Measurements from ENCODE around the gene ZNF423. TPM values are rescaled to one million over a fixed set of nuclear protein-coding genes. Genes with fewer than 3 reads are reported as not detected.

The ZNF423 gene
- total and polyA plus RNA-seq, 7 donors: 2.3 to 30.7 (median 14.4) TPM

GRCh38 chr16:49605536-49606254, 250.2 kb downstream of the ZNF423 start:
- TF ChIP-seq, protein P1, sequence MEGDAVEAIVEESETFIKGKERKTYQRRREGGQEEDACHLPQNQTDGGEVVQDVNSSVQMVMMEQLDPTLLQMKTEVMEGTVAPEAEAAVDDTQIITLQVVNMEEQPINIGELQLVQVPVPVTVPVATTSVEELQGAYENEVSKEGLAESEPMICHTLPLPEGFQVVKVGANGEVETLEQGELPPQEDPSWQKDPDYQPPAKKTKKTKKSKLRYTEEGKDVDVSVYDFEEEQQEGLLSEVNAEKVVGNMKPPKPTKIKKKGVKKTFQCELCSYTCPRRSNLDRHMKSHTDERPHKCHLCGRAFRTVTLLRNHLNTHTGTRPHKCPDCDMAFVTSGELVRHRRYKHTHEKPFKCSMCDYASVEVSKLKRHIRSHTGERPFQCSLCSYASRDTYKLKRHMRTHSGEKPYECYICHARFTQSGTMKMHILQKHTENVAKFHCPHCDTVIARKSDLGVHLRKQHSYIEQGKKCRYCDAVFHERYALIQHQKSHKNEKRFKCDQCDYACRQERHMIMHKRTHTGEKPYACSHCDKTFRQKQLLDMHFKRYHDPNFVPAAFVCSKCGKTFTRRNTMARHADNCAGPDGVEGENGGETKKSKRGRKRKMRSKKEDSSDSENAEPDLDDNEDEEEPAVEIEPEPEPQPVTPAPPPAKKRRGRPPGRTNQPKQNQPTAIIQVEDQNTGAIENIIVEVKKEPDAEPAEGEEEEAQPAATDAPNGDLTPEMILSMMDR (IDR thresholded peaks at IDR 0.05): no peak
- H3K27me3 ChIP-seq (ENCODE audit: insufficient read depth in 3 of 3, low read length in 2 of 3): no peaks in the 10 kb centered on the region
- intact Hi-C loops (cut with DNase I): loop anchor here in 1 of 2 donors (10.0 kb wide), 1 partner anchor 319 kb away; no protein-coding TSS in a partner anchor
- no peaks in the 10 kb centered on the region for H3K36me3 ChIP-seq (ENCODE audit: insufficient read depth in 1 of 2, low read depth in 1 of 2)
- H3K4me1 ChIP-seq: peaks cover 21% of the 10 kb centered on the region
- DNase-seq: peak in 1 of 2 donors; percentile 41
- H3K27ac ChIP-seq: no peak overlapping the region
- H3K4me3 ChIP-seq: no peak overlapping the region
- ATAC-seq: no peak
- WGBS, 3 donors: 86 to 91% (median 87%) methylated on average over 14 of the region's 14 CpGs
- no peaks in the 10 kb centered on the region for H3K9me3 ChIP-seq

DNA sequence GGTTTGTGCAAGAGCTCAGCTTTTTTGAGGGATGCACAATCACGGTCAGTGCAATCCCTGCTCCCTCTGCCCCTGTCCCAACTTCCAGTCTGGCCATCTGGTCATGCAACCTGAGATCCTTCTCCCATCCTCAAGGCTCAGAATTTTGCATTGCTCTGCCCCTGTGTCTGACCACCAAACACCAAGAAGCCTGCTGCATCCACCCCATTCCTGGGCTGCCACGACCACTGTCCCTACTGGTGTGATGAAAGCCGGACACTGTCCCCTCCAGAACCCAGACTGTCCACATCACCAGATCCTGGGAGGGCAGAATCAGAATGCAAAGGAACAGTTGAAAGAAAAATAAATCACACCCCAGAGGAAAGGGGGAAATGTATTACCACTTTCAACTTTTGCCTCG, 251.3 kb downstream of the ZNF423 start:
- DNase-seq (no peak), ATAC-seq (no peak)
- peaks cover 21% of the 10 kb centered on the region for H3K4me1 ChIP-seq
- H3K9me3 ChIP-seq: no peaks in the 10 kb centered on the region
- intact Hi-C loops (cut with DNase I): loop anchor here (5.0 to 10.0 kb wide), 3 partner anchors 253 to 320 kb away; partner anchors contain the start of gene ZNF423 (in 1 of the 2)
- H3K4me3 ChIP-seq: no peak overlapping the region
- no peak overlapping the region for H3K27ac ChIP-seq
- 89 to 92% (median 89%) methylated on average over 4 of the region's 4 CpGs for WGBS, 3 donors
- H3K36me3 ChIP-seq (ENCODE audit: insufficient read depth in 1 of 2, low read depth in 1 of 2): no peaks in the 10 kb centered on the region
- TF ChIP-seq, protein P1 (IDR thresholded peaks at IDR 0.05): no peak
- H3K27me3 ChIP-seq (ENCODE audit: insufficient read depth in 3 of 3, low read length in 2 of 3): no peaks in the 10 kb centered on the region

- Histone ChIP-seq H3K4me3 (no peak overlapping the region), H3K27ac (no peak overlapping the region), H3K36me3 (ENCODE audit: insufficient read depth in 1 of 2, low read depth in 1 of 2) (no peaks in the 10 kb centered on the region), H3K27me3 (ENCODE audit: insufficient read depth in 3 of 3, low read length in 2 of 3) (no peaks in the 10 kb centered on the region), H3K9me3 (no peaks in the 10 kb centered on the region), H3K4me1 (peaks cover 21% of the 10 kb centered on the region)
- 91 to 93% (median 92%) methylated on average over 9 of the region's 9 CpGs for WGBS, 3 donors
- intact Hi-C loops (cut with DNase I): loop anchor here (5.0 to 10.0 kb wide), 3 partner anchors 253 to 321 kb away; partner anchors contain the start of gene ZNF423 (in 1 of the 2)
- no peak for DNase-seq
- no peak for ATAC-seq
- TF ChIP-seq, protein P1 (IDR thresholded peaks at IDR 0.05): no peak
Observed at GRCh38 chr16:49603956-49604355, 252.0 kb downstream of the ZNF423 start.

DNA sequence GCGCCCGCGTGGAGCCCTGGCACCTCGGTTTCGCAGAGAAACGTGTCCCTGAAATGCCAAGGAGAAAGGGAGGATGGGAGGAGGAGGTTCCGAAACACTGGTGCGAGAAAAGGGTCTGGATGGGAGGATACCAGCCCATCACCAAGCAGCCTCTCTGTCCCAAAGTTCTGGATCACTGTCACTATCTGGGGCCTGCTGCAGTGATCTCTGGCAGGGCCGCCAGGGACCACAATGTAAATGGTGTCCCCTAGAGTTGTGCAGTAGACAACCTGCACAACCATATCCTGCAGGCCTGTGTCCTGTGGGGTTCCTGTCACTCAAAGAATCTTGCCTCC, 253.0 kb downstream of the ZNF423 start:
- Histone ChIP-seq H3K27me3 (ENCODE audit: insufficient read depth in 3 of 3, low read length in 2 of 3) (no peaks in the 10 kb centered on the region), H3K27ac (peak overlapping the region; percentile 14), H3K36me3 (ENCODE audit: insufficient read depth in 1 of 2, low read depth in 1 of 2) (no peaks in the 10 kb centered on the region), H3K4me1 (peaks cover 14% of the 10 kb centered on the region), H3K4me3 (peak overlapping the region; percentile 29), H3K9me3 (no peaks in the 10 kb centered on the region)
- no peak for DNase-seq
- 53 to 95% (median 61%) methylated on average over 8 to 9 of the region's 9 CpGs for WGBS, 3 donors
- intact Hi-C loops (cut with DNase I): loop anchor here (5.0 to 10.0 kb wide), 3 partner anchors 254 to 322 kb away; partner anchors contain the start of gene ZNF423 (in 1 of the 2)
- ATAC-seq: peak in 3 of 4 donors; percentile 8 to 23 (median 16)
- TF ChIP-seq, protein P1 (IDR thresholded peaks at IDR 0.05): no peak

Data from psoas muscle (tissue), 8 donors.